ENCODE results near the gene PUS1.

PUS1 gene

DNA sequence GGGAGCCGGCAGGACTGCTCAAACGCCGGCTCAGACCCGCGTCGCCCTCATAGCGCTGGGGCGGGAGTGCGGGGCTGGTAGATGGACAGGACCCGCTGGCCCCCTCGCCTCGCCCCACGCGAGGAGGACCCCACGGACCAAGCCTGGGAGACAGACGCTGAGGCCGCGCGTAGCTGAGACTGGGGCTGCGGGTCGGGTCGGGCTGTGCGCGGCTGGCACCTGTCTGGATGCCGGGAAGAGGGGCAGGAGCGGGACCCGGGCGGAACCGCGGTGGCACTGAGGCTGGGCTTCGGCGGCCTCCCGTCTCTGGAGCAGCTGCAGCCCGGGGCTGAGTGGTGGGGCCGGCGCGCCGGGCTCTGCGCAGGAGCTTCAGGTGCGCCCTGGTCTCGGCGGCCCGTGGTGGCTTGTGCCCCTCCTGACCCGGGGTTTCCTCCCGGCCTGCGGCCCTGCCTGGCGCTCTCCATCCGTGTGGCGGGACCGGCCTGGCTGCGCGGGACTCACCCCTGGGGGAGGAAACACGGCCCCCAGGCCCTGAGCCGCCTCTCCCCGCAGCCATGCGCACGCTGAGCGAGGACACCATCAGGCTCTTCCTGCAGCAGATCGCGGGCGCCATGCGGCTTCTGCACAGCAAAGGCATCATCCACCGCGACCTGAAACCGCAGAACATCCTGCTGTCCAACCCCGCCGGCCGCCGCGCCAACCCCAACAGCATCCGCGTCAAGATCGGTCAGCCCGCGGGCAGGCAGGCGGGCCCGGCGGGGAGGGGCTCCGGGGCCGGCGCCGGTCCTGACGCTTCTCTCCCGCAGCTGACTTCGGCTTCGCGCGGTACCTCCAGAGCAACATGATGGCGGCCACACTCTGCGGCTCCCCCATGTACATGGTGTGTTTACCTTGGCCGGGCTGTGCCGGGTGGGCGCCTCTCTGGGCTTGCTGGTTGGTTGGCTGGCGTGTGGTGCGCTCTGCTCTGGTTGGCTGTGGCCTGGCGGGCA, 20.7 kb upstream of the PUS1 start:
- Mint-ChIP-seq H3K9me3 (no peaks in the 10 kb centered on the region), H3K27me3 (no peaks in the 10 kb centered on the region), H3K4me3 (no peak overlapping the region), H3K36me3 (peaks cover 7 to 11% of the 10 kb centered on the region in 2 donors), H3K27ac (no peak overlapping the region), H3K4me1 (peaks cover 2 to 5% of the 10 kb centered on the region in 2 donors)
- DNase-seq = no peak
- no peak for ATAC-seq (replicated peaks)

- H3K4me1 Mint-ChIP-seq = peaks cover 0 to 5% of the 10 kb centered on the region in 2 donors
- no peak overlapping the region for H3K4me3 Mint-ChIP-seq
- no peaks in the 10 kb centered on the region for H3K9me3 Mint-ChIP-seq
- DNase-seq (no peak), ATAC-seq (replicated peaks) (no peak)
- no peaks in the 10 kb centered on the region for H3K27me3 Mint-ChIP-seq
- no peak overlapping the region for H3K27ac Mint-ChIP-seq
- peaks cover 7 to 12% of the 10 kb centered on the region in 2 donors for H3K36me3 Mint-ChIP-seq
Measured at GRCh38 chr12:131909081-131909751, 19.9 kb upstream of the PUS1 start.

- ATAC-seq (replicated peaks) = no peak
- Mint-ChIP-seq H3K36me3 (peaks cover 7 to 16% of the 10 kb centered on the region in 2 donors), H3K27me3 (no peaks in the 10 kb centered on the region)
Measured at GRCh38 chr12:131909752-131910219, 19.3 kb upstream of the PUS1 start.

DNA sequence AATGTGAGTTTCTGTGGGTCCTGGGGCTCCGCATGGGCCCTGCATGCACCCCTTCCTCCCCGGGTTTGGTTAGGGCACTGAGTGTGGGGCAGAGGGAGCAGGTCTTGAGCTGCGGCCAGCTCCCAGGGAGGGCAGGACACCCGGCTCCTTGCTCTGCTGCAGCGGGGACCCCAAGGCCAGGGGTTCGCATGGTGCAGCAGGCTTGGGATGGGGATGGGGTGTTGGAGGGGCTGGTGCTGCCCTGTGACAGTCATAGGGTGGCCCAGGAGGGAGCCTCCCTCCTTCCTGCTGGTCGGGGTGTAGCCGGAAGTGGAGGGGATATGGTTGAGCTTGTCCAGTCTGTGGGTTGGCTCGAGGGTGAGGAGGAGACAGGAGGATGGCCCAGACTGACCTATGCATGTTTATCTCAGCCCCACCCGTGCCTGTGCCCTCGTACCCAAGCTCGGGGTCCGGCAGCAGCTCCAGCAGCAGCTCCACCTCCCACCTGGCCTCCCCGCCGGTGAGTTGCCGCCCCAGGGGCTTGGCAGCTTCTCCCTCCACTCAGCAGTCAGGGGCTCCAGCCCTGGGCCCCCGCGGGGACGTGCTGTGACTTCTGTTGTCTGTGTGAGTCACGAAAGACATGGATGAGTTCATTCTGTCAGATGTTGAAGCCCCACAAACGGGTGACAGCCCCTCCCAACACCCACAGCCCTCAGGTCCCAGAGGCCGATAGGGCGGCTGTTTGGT, 18.6 kb upstream of the PUS1 start:
- DNase-seq (no peak), ATAC-seq (replicated peaks) (no peak)
- Mint-ChIP-seq H3K9me3 (no peaks in the 10 kb centered on the region), H3K4me1 (peaks cover 0 to under 1% of the 10 kb centered on the region in 2 donors), H3K4me3 (no peak overlapping the region), H3K27ac (no peak overlapping the region), H3K36me3 (peaks cover 12 to 21% of the 10 kb centered on the region in 2 donors), H3K27me3 (no peaks in the 10 kb centered on the region)

More at GRCh38 chr12:131909752-131910219, 19.3 kb upstream of the PUS1 start:
- Mint-ChIP-seq H3K4me1 (peaks cover 0 to 5% of the 10 kb centered on the region in 2 donors), H3K9me3 (no peaks in the 10 kb centered on the region), H3K4me3 (no peak overlapping the region), H3K27ac (no peak overlapping the region)
- DNase-seq = no peak

DNA sequence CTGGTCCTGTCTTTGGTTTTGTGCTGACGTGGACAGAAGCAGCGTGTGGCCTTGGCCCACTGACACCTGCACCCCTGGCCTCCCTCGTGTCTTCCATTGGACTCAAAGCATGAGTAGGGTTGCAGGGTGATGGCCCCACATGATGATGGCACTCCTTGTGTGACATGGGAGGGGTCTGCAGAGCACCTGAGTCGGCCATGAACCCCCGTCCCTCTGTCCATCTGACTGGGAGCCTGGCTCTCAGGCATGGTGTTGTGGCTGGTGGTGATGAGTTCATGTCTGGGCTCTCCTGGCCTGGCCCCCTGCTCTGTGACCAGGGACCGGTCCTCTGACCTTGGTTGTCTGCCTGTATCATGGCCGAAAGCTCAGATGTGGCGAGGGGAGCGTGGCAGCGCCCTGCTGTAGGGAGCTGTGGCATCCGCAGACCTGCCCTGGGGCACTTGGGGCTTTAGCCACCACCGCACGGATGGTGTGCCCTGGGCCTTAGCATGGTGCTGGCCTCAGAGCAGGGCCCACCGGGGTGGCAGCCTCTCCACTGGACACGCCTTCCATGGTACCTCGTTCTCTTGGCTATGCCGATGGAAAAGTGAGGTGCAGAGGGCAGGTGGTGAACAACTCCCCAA, 17.9 kb upstream of the PUS1 start:
- Mint-ChIP-seq H3K36me3 (peaks cover 12 to 24% of the 10 kb centered on the region in 2 donors), H3K4me1 (no peaks in the 10 kb centered on the region), H3K9me3 (no peaks in the 10 kb centered on the region), H3K27ac (no peak overlapping the region), H3K4me3 (no peak overlapping the region), H3K27me3 (no peaks in the 10 kb centered on the region)
- no peak for DNase-seq
- ATAC-seq (replicated peaks) = no peak

GRCh38 chr12:131911851-131912477, 17.1 kb upstream of the PUS1 start:
- Mint-ChIP-seq H3K4me1 (no peaks in the 10 kb centered on the region), H3K36me3 (peaks cover 16 to 29% of the 10 kb centered on the region in 2 donors), H3K27me3 (no peaks in the 10 kb centered on the region), H3K4me3 (no peak overlapping the region), H3K27ac (no peak overlapping the region), H3K9me3 (no peaks in the 10 kb centered on the region)
- ATAC-seq (replicated peaks) (no peak), DNase-seq (no peak)

DNA sequence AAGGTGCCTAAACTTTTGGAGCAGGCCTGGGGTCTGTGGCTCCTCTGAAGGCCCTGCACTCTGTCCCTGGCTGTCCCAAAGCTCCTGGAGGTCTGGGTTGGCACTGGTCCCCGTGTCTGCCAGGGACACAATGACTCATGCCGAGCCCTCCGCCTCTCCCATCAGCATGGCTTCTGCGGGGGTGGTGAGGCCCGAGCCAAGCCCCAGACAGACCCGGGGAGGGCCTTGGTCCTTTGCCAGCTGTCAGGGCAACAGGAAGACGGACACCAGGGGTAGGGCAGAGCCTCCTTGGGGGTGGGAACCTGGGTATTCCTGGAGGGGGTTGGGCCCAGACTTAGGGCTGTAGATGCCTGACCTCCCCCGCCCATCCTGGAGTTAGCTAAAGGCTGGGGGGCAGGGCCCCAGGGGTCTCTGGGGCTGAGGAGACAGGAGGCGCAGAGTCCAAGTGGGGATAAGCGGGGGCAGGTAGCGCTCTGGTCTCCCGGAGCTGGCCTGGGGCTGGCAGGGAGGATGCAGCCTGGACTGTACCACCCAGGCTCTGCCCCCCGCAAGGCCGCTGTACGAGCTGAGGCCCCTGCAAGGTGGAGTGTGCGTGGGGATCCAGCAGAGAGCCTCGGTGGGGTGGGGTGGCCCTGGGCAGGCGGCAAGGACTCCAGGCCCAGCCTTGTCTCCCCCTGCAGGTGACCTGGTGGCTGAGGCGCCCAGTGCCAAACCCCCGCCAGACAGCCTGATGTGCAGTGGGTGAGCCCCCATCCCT, 16.4 kb upstream of the PUS1 start:
- Mint-ChIP-seq H3K4me3 (no peak overlapping the region), H3K36me3 (peaks cover 16 to 29% of the 10 kb centered on the region in 2 donors), H3K27me3 (no peaks in the 10 kb centered on the region), H3K9me3 (no peaks in the 10 kb centered on the region), H3K4me1 (no peaks in the 10 kb centered on the region), H3K27ac (no peak overlapping the region)
- DNase-seq = no peak
- ATAC-seq (replicated peaks) = no peak

GRCh38 chr12:131913666-131914065, 15.4 kb upstream of the PUS1 start:
- peaks cover 16 to 29% of the 10 kb centered on the region in 2 donors for H3K36me3 Mint-ChIP-seq
- H3K4me3 Mint-ChIP-seq = no peak overlapping the region
- no peaks in the 10 kb centered on the region for H3K4me1 Mint-ChIP-seq
- no peak for ATAC-seq (replicated peaks)
- no peaks in the 10 kb centered on the region for H3K27me3 Mint-ChIP-seq
- no peak for DNase-seq
- no peak overlapping the region for H3K27ac Mint-ChIP-seq
- no peaks in the 10 kb centered on the region for H3K9me3 Mint-ChIP-seq

- Mint-ChIP-seq H3K9me3 (no peaks in the 10 kb centered on the region), H3K36me3 (peaks cover 12 to 26% of the 10 kb centered on the region in 2 donors), H3K4me1 (no peaks in the 10 kb centered on the region), H3K27ac (no peak overlapping the region), H3K27me3 (no peaks in the 10 kb centered on the region), H3K4me3 (no peak overlapping the region)
- ATAC-seq (replicated peaks) = no peak
- DNase-seq = no peak
Measured at GRCh38 chr12:131914179-131914702, 14.8 kb upstream of the PUS1 start.

DNA sequence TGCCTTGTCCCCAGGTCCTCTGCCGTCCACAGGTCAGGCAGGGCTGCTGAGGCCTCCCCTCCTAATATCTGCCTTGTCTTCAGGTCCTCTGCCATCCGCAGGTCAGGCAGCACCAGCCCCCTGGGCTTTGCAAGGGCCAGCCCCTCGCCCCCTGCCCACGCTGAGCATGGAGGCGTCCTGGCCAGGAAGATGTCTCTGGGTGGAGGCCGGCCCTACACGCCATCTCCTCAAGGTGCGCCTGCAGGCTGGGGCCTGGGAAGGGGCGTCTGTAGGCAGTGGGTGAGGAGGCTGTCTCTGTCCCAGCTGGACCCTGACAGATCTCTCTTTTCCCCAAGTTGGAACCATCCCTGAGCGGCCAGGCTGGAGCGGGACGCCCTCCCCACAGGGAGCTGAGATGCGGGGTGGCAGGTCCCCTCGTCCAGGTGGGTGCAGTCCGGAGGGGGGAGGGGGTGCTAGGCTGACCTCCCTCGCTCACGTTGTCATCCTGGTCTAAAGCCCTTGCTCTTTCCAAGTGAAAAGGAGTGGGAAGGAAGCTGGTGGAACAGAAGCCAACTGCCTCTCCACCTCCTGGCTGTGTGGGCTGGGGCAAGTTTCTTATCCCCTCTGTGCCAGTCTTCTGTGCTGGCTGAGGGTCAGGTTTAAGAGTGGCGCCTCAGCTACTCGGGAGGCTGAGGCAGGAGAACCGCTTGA, 13.9 kb upstream of the PUS1 start:
- Mint-ChIP-seq H3K9me3 (no peaks in the 10 kb centered on the region), H3K36me3 (peaks cover 12 to 30% of the 10 kb centered on the region in 2 donors), H3K4me3 (no peak overlapping the region), H3K27ac (no peak overlapping the region), H3K4me1 (no peaks in the 10 kb centered on the region), H3K27me3 (no peaks in the 10 kb centered on the region)
- no peak for ATAC-seq (replicated peaks)
- DNase-seq = no peak

- H3K4me3 Mint-ChIP-seq = no peak overlapping the region
- H3K36me3 Mint-ChIP-seq = peaks cover 15 to 30% of the 10 kb centered on the region in 2 donors
- H3K9me3 Mint-ChIP-seq = no peaks in the 10 kb centered on the region
- ATAC-seq (replicated peaks) (no peak), DNase-seq (no peak)
- no peaks in the 10 kb centered on the region for H3K27me3 Mint-ChIP-seq
- H3K4me1 Mint-ChIP-seq = no peaks in the 10 kb centered on the region
- H3K27ac Mint-ChIP-seq = no peak overlapping the region
Measured at GRCh38 chr12:131915823-131916222, 13.3 kb upstream of the PUS1 start.

- H3K4me1 Mint-ChIP-seq = no peaks in the 10 kb centered on the region
- DNase-seq = no peak
- H3K9me3 Mint-ChIP-seq = no peaks in the 10 kb centered on the region
- H3K4me3 Mint-ChIP-seq = no peak overlapping the region
- H3K27me3 Mint-ChIP-seq = no peaks in the 10 kb centered on the region
- no peak overlapping the region for H3K27ac Mint-ChIP-seq
- no peak for ATAC-seq (replicated peaks)
- peaks cover 15 to 26% of the 10 kb centered on the region in 2 donors for H3K36me3 Mint-ChIP-seq
Measured at GRCh38 chr12:131916306-131917138, 12.6 kb upstream of the PUS1 start.

All from stimulated activated naive B cell treated with anti-CD40 and anti-IgM and Interleukin-4, amounts not matched to agents 10 μg/mL and 1 μg/mL and 100 μg/mL, for 72 hours (primary cell).